Caco-2 (cell line): ENCODE data around the gene MTG1. TPM values are rescaled to one million over a fixed set of nuclear protein-coding genes. Genes with fewer than 3 reads are reported as not detected.

Experiments
- BruUV-seq: library from RNA; stranded (reverse); fragments of 400-500 nt; replicated peaks from 2 replicates; lab custom pipeline; 2021; lab: Mats Ljungman, UMichigan
- CTCF ChIA-PET: fragments of 300-600 bp; sonication (Branson Sonifier 250); formaldehyde crosslinking; loops from one replicate; lab custom pipeline; 2022; ENCODE audit warnings: antibody characterized with exemption; lab: Charles Lee
- POLR2A ChIA-PET: fragments of 300-600 bp; sonication (Branson Sonifier 250); formaldehyde crosslinking; loops from one replicate; lab custom pipeline; 2022; ENCODE audit warnings: antibody characterized with exemption; lab: Charles Lee
- DNase-seq, 2 experiments: peaks; one replicate each; pipeline versions ENCODE4 v3.0.0 to v3.0.0-alpha.2; 2020 to 2022
- H3K27me3 ChIP-seq: replicated peaks from 2 replicates; pipeline ENCODE4 v1.6.0; 2011; ENCODE audit warnings: low read length; ENCODE audit not compliant: control insufficient read depth, insufficient read depth
- H3K36me3 ChIP-seq: 2 replicates; pipeline ENCODE4 v1.5.1; 2011; ENCODE audit warnings: low read length; ENCODE audit not compliant: control insufficient read depth, insufficient read depth
- H3K4me1 ChIP-seq: fragments of 250-450 bp; sonication (Bioruptor Pico); 2 replicates; pipeline ENCODE4 v1.5.1; 2020; ENCODE audit warnings: mild to moderate bottlenecking
- H3K4me3 ChIP-seq: 2 replicates; pipeline ENCODE4 v1.5.1; 2011; ENCODE audit warnings: low read depth, mild to moderate bottlenecking, control low read depth, low read length
- H3K9me3 ChIP-seq: fragments of 250-450 bp; sonication (Bioruptor Pico); 2 replicates; pipeline ENCODE4 v1.5.1; 2020; ENCODE audit warnings: mild to moderate bottlenecking, moderate library complexity
- H3K27ac Mint-ChIP-seq: one replicate; pipeline ENCODE4 v1.8.0; 2022; ENCODE audit warnings: mixed read lengths; ENCODE audit not compliant: unreplicated experiment
- H3K27me3 Mint-ChIP-seq: one replicate; pipeline ENCODE4 v1.8.0; 2022; ENCODE audit warnings: mixed read lengths; ENCODE audit not compliant: insufficient read depth, unreplicated experiment
- H3K36me3 Mint-ChIP-seq: one replicate; pipeline ENCODE4 v1.8.0; 2022; ENCODE audit warnings: mild to moderate bottlenecking, mixed read lengths; ENCODE audit not compliant: insufficient read depth, unreplicated experiment
- H3K4me1 Mint-ChIP-seq: one replicate; pipeline ENCODE4 v1.8.0; 2022; ENCODE audit warnings: low read depth, mixed read lengths; ENCODE audit not compliant: unreplicated experiment
- H3K4me3 Mint-ChIP-seq: one replicate; pipeline ENCODE4 v1.8.0; 2022; ENCODE audit warnings: mild to moderate bottlenecking, moderate library complexity, mixed read lengths; ENCODE audit not compliant: unreplicated experiment
- H3K9me3 Mint-ChIP-seq: one replicate; pipeline ENCODE4 v1.8.0; 2022; ENCODE audit warnings: mixed read lengths; ENCODE audit not compliant: unreplicated experiment
- intact Hi-C: fragments of 100-400 bp; cut with micrococcal nuclease; formaldehyde crosslinking; loops from one replicate; pipeline ENCODE4 v1.10.0; 2022; ENCODE audit not compliant: unreplicated experiment
- total RNA-seq: library from RNA; stranded (reverse); gene quantifications from 2 replicates; pipeline ENCODE4 v1.2.3, GENCODE V29; 2022
- TF ChIP-seq, protein P1 (sequence below), 2 experiments: fragments of 200-600 bp in 1 of 2; IDR thresholded peaks; 1 replicate in 1 of 2; 2 replicates in 1 of 2; pipeline versions ENCODE4 v1.5.1 to v1.8.0; 2011 to 2022; ENCODE audit warnings: antibody characterized with exemption in 1 of 2, control low read depth in 1 of 2, inconsistent platforms in 1 of 2, low read depth in 1 of 2, low read length in 1 of 2, mild to moderate bottlenecking in 1 of 2, moderate library complexity in 1 of 2; ENCODE audit not compliant: insufficient read depth in 1 of 2, severe bottlenecking in 1 of 2, unreplicated experiment in 1 of 2

The MTG1 gene
- total RNA-seq, 1 experiment from 2014 or later: 113 TPM

DNA sequence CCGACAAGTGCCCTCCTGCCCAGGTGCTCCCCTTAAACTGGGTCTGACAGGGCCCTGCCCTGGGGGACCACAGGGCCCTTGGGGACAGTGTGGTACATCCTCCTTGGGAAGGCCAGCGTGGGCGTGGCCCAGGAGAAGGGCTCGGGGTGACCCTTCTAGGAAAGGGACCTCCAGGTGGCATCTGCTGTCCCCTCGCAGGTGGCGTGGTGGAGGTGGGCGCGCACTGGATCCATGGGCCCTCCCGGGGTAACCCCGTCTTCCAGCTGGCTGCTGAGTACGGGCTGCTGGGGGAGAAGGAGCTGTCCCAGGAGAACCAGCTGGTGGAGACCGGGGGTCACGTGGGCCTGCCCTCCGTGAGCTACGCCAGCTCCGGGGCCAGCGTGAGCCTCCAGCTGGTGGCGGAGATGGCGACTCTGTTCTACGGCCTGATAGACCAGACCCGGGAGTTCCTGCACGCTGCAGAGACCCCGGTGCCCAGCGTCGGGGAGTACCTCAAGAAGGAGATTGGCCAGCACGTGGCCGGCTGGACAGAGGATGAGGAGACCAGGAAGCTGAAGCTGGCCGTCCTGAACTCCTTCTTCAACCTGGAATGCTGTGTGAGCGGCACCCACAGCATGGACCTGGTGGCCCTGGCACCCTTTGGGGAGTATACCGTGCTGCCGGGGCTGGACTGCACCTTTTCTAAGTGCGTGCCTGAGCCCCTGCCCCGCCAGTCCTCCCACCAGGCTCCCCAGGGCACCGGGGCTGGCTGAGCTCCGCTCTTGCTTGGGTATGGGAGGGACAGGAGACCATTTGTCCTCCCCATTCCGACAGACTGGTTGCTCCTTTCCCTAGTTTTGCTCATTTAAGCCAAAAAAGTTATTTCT is 13.9 kb upstream of the MTG1 start:
- ChIA-PET POLR2A (no interaction called here), CTCF (no interaction called here)
- H3K4me3 ChIP-seq: peak overlapping the region; percentile 42
- no peaks in the 10 kb centered on the region for H3K27me3 ChIP-seq
- BruUV-seq: no TSS peak
- Mint-ChIP-seq H3K27me3 (no peaks in the 10 kb centered on the region), H3K27ac (no peak overlapping the region), H3K9me3 (no peaks in the 10 kb centered on the region), H3K4me1 (no peaks in the 10 kb centered on the region), H3K36me3 (no peaks in the 10 kb centered on the region), H3K4me3 (peak overlapping the region; percentile 81)
- H3K36me3 ChIP-seq: no peaks in the 10 kb centered on the region
- intact Hi-C loops: loop anchor here (5.0 kb wide), 1 partner anchor 73 kb away; the partner anchor contains the start of genes TUBGCP2 and ZNF511
- H3K9me3 ChIP-seq: no peaks in the 10 kb centered on the region
- DNase-seq: no peak
- peaks cover 9% of the 10 kb centered on the region for H3K4me1 ChIP-seq
- TF ChIP-seq, protein P1, sequence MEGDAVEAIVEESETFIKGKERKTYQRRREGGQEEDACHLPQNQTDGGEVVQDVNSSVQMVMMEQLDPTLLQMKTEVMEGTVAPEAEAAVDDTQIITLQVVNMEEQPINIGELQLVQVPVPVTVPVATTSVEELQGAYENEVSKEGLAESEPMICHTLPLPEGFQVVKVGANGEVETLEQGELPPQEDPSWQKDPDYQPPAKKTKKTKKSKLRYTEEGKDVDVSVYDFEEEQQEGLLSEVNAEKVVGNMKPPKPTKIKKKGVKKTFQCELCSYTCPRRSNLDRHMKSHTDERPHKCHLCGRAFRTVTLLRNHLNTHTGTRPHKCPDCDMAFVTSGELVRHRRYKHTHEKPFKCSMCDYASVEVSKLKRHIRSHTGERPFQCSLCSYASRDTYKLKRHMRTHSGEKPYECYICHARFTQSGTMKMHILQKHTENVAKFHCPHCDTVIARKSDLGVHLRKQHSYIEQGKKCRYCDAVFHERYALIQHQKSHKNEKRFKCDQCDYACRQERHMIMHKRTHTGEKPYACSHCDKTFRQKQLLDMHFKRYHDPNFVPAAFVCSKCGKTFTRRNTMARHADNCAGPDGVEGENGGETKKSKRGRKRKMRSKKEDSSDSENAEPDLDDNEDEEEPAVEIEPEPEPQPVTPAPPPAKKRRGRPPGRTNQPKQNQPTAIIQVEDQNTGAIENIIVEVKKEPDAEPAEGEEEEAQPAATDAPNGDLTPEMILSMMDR (IDR thresholded peaks at IDR 0.05; ENCODE audit: insufficient read depth in 1 of 2, low read depth in 1 of 2, low read length in 1 of 2, severe bottlenecking in 1 of 2, unreplicated experiment in 1 of 2): no peak

DNA sequence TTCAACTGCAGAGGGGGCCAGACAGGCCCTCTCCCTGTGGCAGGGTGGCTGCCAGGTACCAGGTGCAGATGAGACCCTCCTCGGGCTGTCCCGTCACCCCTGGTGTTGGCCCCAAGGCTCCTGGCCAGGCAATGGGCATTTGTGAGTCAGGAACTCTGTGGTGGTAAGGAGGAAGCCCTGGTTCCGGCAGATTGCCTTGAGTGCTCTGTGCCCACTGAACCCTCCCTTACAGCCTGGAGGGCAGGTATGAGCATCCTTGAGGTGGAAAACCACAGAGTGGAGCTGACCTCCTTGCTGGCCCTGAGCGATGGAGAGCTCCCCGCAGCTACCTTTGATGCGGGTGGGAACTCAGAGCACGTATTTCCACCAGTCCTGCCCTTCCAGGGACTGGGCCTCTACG is 12.9 kb upstream of the MTG1 start:
- BruUV-seq: no TSS peak
- Histone ChIP-seq H3K9me3 (no peaks in the 10 kb centered on the region), H3K4me3 (no peak overlapping the region), H3K36me3 (no peaks in the 10 kb centered on the region), H3K27me3 (no peaks in the 10 kb centered on the region), H3K4me1 (peaks cover 15% of the 10 kb centered on the region)
- Mint-ChIP-seq H3K36me3 (peaks cover 2% of the 10 kb centered on the region), H3K4me3 (no peak overlapping the region), H3K9me3 (no peaks in the 10 kb centered on the region), H3K27ac (no peak overlapping the region), H3K27me3 (no peaks in the 10 kb centered on the region), H3K4me1 (no peaks in the 10 kb centered on the region)
- DNase-seq: no peak
- intact Hi-C loops: no loop called here
- ChIA-PET CTCF (no interaction called here), POLR2A (no interaction called here)
- TF ChIP-seq, protein P1 (IDR thresholded peaks at IDR 0.05; ENCODE audit: insufficient read depth in 1 of 2, low read depth in 1 of 2, low read length in 1 of 2, severe bottlenecking in 1 of 2, unreplicated experiment in 1 of 2): no peak

- ChIA-PET POLR2A (no interaction called here), CTCF (no interaction called here)
- H3K9me3 ChIP-seq: no peaks in the 10 kb centered on the region
- intact Hi-C loops: no loop called here
- H3K36me3 ChIP-seq: no peaks in the 10 kb centered on the region
- H3K4me1 ChIP-seq: peaks cover 8% of the 10 kb centered on the region; the same call in 1 of the 2 replicates
- no peaks in the 10 kb centered on the region for H3K27me3 Mint-ChIP-seq
- no TSS peak for BruUV-seq
- H3K4me3 ChIP-seq: no peak overlapping the region
- H3K27ac Mint-ChIP-seq: no peak overlapping the region
- H3K9me3 Mint-ChIP-seq: no peaks in the 10 kb centered on the region
- TF ChIP-seq, protein P1 (IDR thresholded peaks at IDR 0.05; ENCODE audit: insufficient read depth in 1 of 2, low read depth in 1 of 2, low read length in 1 of 2, severe bottlenecking in 1 of 2, unreplicated experiment in 1 of 2): no peak
- no peaks in the 10 kb centered on the region for H3K4me1 Mint-ChIP-seq
- peaks cover 6% of the 10 kb centered on the region for H3K36me3 Mint-ChIP-seq
- H3K4me3 Mint-ChIP-seq: no peak overlapping the region
- DNase-seq: no peak
- H3K27me3 ChIP-seq: no peaks in the 10 kb centered on the region
Measured at GRCh38 chr10:133383551-133383950, 10.4 kb upstream of the MTG1 start.
